HFF-Myc (cell line): ENCODE measurements around the gene ZBED4.
"Not testable (repeated sequence)": the region's sequence is repeated elsewhere in the genome, so short reads cannot be mapped to it uniquely, and the experiment has no call there.

Experiments
- DNase-seq: peaks from one replicate; pipeline ENCODE4 v3.0.0-alpha.2; 2011; ENCODE audit warnings: low read depth; ENCODE audit errors: extremely low read depth
- H3K4me3 ChIP-seq: replicated peaks from 2 replicates; pipeline ENCODE4 v1.5.1; 2011; ENCODE audit warnings: low read depth, mild to moderate bottlenecking, control low read depth, low read length
- TF ChIP-seq, protein P1 (sequence below): IDR thresholded peaks from 2 replicates; pipeline ENCODE4 v1.5.1; 2012; ENCODE audit warnings: mild to moderate bottlenecking, low read depth, low read length, control low read depth; ENCODE audit errors: missing control alignments

Gene ZBED4

DNA sequence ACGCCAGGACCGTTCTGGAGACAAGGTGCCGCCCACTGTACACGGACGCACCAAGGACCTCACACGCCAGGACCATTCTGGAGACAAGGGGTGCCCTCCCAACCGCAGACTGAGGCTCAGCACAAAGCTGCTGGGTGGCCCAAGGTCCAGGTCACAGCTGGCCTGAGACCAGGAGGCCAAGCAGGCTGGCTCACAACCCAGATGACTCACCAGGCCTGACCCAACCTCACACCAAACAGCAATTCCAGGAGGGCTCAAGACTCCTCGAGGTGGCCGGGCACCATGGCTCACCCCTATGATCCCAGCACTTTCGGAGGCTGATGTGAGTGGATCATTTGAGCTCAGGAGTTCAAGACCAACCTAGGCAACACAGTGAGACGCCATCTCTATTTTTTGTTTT lies 40.8 kb upstream of the ZBED4 start:
- TF ChIP-seq, protein P1, sequence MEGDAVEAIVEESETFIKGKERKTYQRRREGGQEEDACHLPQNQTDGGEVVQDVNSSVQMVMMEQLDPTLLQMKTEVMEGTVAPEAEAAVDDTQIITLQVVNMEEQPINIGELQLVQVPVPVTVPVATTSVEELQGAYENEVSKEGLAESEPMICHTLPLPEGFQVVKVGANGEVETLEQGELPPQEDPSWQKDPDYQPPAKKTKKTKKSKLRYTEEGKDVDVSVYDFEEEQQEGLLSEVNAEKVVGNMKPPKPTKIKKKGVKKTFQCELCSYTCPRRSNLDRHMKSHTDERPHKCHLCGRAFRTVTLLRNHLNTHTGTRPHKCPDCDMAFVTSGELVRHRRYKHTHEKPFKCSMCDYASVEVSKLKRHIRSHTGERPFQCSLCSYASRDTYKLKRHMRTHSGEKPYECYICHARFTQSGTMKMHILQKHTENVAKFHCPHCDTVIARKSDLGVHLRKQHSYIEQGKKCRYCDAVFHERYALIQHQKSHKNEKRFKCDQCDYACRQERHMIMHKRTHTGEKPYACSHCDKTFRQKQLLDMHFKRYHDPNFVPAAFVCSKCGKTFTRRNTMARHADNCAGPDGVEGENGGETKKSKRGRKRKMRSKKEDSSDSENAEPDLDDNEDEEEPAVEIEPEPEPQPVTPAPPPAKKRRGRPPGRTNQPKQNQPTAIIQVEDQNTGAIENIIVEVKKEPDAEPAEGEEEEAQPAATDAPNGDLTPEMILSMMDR = no peak
- no peak for DNase-seq
- no peak overlapping the region for H3K4me3 ChIP-seq

- TF ChIP-seq, protein P1 = no peak
Observed at GRCh38 chr22:49814164-49814686, 39.4 kb upstream of the ZBED4 start.

GRCh38 chr22:49814856-49815255 lies 38.8 kb upstream of the ZBED4 start:
- TF ChIP-seq, protein P1 = no peak
- H3K4me3 ChIP-seq = no peak overlapping the region
- no peak for DNase-seq

More at GRCh38 chr22:49814164-49814686, 39.4 kb upstream of the ZBED4 start:
- no peak for DNase-seq
- H3K4me3 ChIP-seq = no peak overlapping the region

DNA sequence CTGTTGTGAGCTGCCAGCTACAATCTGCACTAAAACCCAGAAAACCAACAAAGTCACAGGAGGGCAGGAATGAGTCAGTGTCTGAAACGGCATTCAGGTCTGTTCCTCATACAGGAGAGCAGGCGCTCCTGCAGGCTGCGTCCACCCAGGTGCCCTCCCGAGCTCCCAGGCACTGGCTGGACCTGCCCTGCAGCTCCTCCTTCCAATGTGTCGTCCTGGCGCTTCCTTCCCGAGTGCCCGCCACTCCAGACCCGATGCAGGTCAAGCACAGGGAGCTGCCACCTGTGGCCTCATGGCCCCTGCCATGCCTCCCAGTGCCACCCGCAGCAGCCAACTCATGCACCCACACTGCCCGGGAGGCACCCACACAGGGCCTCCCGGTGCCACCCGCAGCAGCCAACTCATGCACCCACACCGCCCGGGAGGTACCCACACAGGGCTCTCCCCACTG lies 38.0 kb upstream of the ZBED4 start:
- H3K4me3 ChIP-seq = no peak overlapping the region
- TF ChIP-seq, protein P1 = no peak
- no peak for DNase-seq

DNA sequence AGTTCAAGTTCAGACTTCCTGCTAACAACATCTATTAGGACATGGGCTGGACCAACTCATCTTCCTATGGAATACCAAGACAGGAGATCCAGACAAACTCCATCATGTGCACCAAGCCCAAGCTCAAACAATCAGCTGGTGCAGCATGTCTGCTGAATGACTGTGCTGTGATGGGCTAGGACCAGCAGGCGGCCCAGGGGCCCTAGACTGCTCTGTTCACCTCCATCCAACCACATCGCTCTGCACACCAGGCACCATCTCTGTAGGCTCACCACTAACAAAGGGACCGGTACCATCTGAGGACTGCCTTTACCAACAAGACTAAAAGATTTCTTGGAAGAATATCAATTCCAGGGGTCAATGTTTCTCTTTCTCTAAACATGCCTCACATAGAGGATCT lies 36.3 kb upstream of the ZBED4 start:
- no peak for DNase-seq
- no peak overlapping the region for H3K4me3 ChIP-seq
- TF ChIP-seq, protein P1 = no peak

GRCh38 chr22:49820984-49821383 lies 32.7 kb upstream of the ZBED4 start:
- TF ChIP-seq, protein P1 = no peak

GRCh38 chr22:49821741-49822140 lies 31.9 kb upstream of the ZBED4 start:
- not testable (repeated sequence) for H3K4me3 ChIP-seq, DNase-seq

More at GRCh38 chr22:49820984-49821383, 32.7 kb upstream of the ZBED4 start:
- H3K4me3 ChIP-seq = no peak overlapping the region
- DNase-seq = no peak
